Upper lobe of left lung (tissue), 6 donors: Measurements from ENCODE around the gene ERCC4. TPM values are rescaled to one million over a fixed set of nuclear protein-coding genes. Genes with fewer than 3 reads are reported as not detected.
"Not testable (repeated sequence)": the region's sequence is repeated elsewhere in the genome, so short reads cannot be mapped to it uniquely, and the experiment has no call there.

Source experiments
- ATAC-seq, 2 donors: fragments of 200-7000 bp; cut with Tn5 transposase; one replicate each; pipeline ENCODE4 v1.9.1; 2022; ENCODE audit warnings: mild to moderate bottlenecking in 2 of 2, moderate library complexity in 2 of 2; ENCODE audit not compliant: low FRiP score in 2 of 2
- DNase-seq, 2 donors: peaks; one replicate each; pipeline ENCODE4 v3.0.0-alpha.2; 2019 to 2020
- H3K27ac ChIP-seq, 4 donors: fragments of 200-600 bp; sonication (generic); one replicate each; pipeline ENCODE4 v1.5.1; 2016 to 2019
- H3K27me3 ChIP-seq, 4 donors: fragments of 200-600 bp; sonication (generic); one replicate each; pipeline ENCODE4 v1.5.1; 2017 to 2019
- H3K36me3 ChIP-seq, 4 donors: fragments of 200-600 bp; sonication (generic); one replicate each; pipeline ENCODE4 v1.5.1; 2016 to 2019
- H3K4me1 ChIP-seq, 4 donors: fragments of 200-600 bp; sonication (generic); one replicate each; pipeline ENCODE4 v1.5.1; 2018 to 2019
- H3K4me3 ChIP-seq, 4 donors: fragments of 200-600 bp; sonication (generic); one replicate each; pipeline ENCODE4 v1.5.1; 2017 to 2019; ENCODE audit warnings: mild to moderate bottlenecking in 2 of 4, moderate library complexity in 1 of 4
- H3K9me3 ChIP-seq, 4 donors: fragments of 200-600 bp; sonication (generic); one replicate each; pipeline ENCODE4 v1.5.1; 2018 to 2019
- CTCF ChIP-seq, 6 experiments: fragments of 450-650 bp in 4 of 6; fragments of 200-600 bp in 2 of 6; sonication (generic) in 2 of 6; IDR thresholded peaks; one replicate each; pipeline ENCODE4 v1.5.1; 2016 to 2019; ENCODE audit warnings: antibody characterized with exemption in 6 of 6
- EP300 ChIP-seq, 4 donors: sonication (generic); formaldehyde crosslinking; IDR thresholded peaks; one replicate each; pipeline ENCODE4 v1.5.1; 2017; ENCODE audit warnings: antibody characterized with exemption in 4 of 4, control low read depth in 2 of 4
- POLR2A ChIP-seq, 4 donors: fragments of 450-650 bp; IDR thresholded peaks; one replicate each; pipeline ENCODE4 v1.5.1; 2016 to 2017; ENCODE audit warnings: antibody characterized with exemption in 4 of 4, mild to moderate bottlenecking in 2 of 4
- POLR2AphosphoS5 ChIP-seq, 2 donors: sonication (generic); formaldehyde crosslinking; IDR thresholded peaks; one replicate each; pipeline ENCODE4 v1.5.1; 2017; ENCODE audit warnings: antibody characterized with exemption in 2 of 2
- WGBS, 2 donors: methylation state at CpG; one replicate each; pipeline ENCODE4 v1.1.5; 2017 to 2018; 5-methylcytosine and 5-hydroxymethylcytosine counted together
- total RNA-seq, 6 donors: library from RNA; depleted of rRNA in 4 of 6; stranded (reverse); fragments of >200 nt in 4 of 6; gene quantifications; one replicate each; pipeline versions ENCODE4 v1.1.0 to v1.2.1, GENCODE V29; 2016 to 2021
- donor health status: DM: no; HTN: no; CAD: no; lungs with moderate emphysema.
- donor health status: DM: no; HTN: yes; CAD: no; lungs with severe emphysema.

The ERCC4 gene
- total RNA-seq, 6 donors from 2014 or later = 4.2 to 12.1 (median 7.5) TPM

- Histone ChIP-seq H3K9me3 (peaks cover 0 to 4% (median 0%) of the 10 kb centered on the region in 4 donors), H3K4me3 (no peak overlapping the region), H3K4me1 (no peaks in the 10 kb centered on the region), H3K27me3 (no peaks in the 10 kb centered on the region), H3K27ac (no peak overlapping the region), H3K36me3 (no peaks in the 10 kb centered on the region)
- DNase-seq (no peak), ATAC-seq (no peak)
- WGBS, 2 donors = 71 to 85% methylated on average over 3 of the region's 3 CpGs
- no peak for TF ChIP-seq EP300 (IDR thresholded peaks at IDR 0.05)
- TF ChIP-seq POLR2AphosphoS5 (IDR thresholded peaks at IDR 0.05) = no peak
- no peak for TF ChIP-seq POLR2A (IDR thresholded peaks at IDR 0.05)
- no peak for TF ChIP-seq CTCF (IDR thresholded peaks at IDR 0.05)
Measured at GRCh38 chr16:13883881-13884280, 36.1 kb upstream of the ERCC4 start.

- no peaks in the 10 kb centered on the region for H3K36me3 ChIP-seq
- H3K4me3 ChIP-seq = no peak overlapping the region
- no peaks in the 10 kb centered on the region for H3K27me3 ChIP-seq
- ATAC-seq = no peak
- WGBS, 2 donors = 61% methylated on average over 6 of the region's 6 CpGs
- no peak for TF ChIP-seq CTCF (IDR thresholded peaks at IDR 0.05)
- no peak for TF ChIP-seq POLR2A (IDR thresholded peaks at IDR 0.05)
- no peak for TF ChIP-seq POLR2AphosphoS5 (IDR thresholded peaks at IDR 0.05)
- TF ChIP-seq EP300 (IDR thresholded peaks at IDR 0.05) = no peak
- H3K27ac ChIP-seq = no peak overlapping the region
- no peak for DNase-seq
- peaks cover 0 to 4% (median 0%) of the 10 kb centered on the region in 4 donors for H3K9me3 ChIP-seq
- H3K4me1 ChIP-seq = no peaks in the 10 kb centered on the region
Measured at GRCh38 chr16:13885700-13886099, 34.3 kb upstream of the ERCC4 start.

- Histone ChIP-seq H3K36me3 (no peaks in the 10 kb centered on the region), H3K4me3 (no peak overlapping the region), H3K9me3 (peaks cover 0 to 4% (median 0%) of the 10 kb centered on the region in 4 donors), H3K27me3 (no peaks in the 10 kb centered on the region), H3K27ac (no peak overlapping the region), H3K4me1 (no peaks in the 10 kb centered on the region)
- no peak for TF ChIP-seq POLR2AphosphoS5 (IDR thresholded peaks at IDR 0.05)
- no peak for TF ChIP-seq POLR2A (IDR thresholded peaks at IDR 0.05)
- TF ChIP-seq EP300 (IDR thresholded peaks at IDR 0.05) = no peak
- no peak for TF ChIP-seq CTCF (IDR thresholded peaks at IDR 0.05)
- ATAC-seq (no peak), DNase-seq (no peak)
- WGBS, 2 donors = 88 to 90% methylated on average over 5 of the region's 5 CpGs
Measured at GRCh38 chr16:13886608-13887007, 33.3 kb upstream of the ERCC4 start.

GRCh38 chr16:13889323-13889722 lies 30.6 kb upstream of the ERCC4 start:
- not testable (repeated sequence) for ATAC-seq, H3K27ac ChIP-seq, H3K4me1 ChIP-seq, H3K36me3 ChIP-seq, H3K9me3 ChIP-seq, H3K27me3 ChIP-seq, H3K4me3 ChIP-seq
- DNase-seq = peak in 1 of 2 donors; percentile 51
- 81 to 90% methylated on average over 10 to 20 of the region's 22 CpGs for WGBS, 2 donors

- no peaks in the 10 kb centered on the region for H3K27me3 ChIP-seq
- H3K4me3 ChIP-seq = no peak overlapping the region
- H3K4me1 ChIP-seq = no peaks in the 10 kb centered on the region
- peaks cover 0 to 9% (median 0%) of the 10 kb centered on the region in 4 donors for H3K9me3 ChIP-seq
- TF ChIP-seq POLR2A (IDR thresholded peaks at IDR 0.05) = no peak
- TF ChIP-seq CTCF (IDR thresholded peaks at IDR 0.05) = no peak
- TF ChIP-seq POLR2AphosphoS5 (IDR thresholded peaks at IDR 0.05) = no peak
- no peak for TF ChIP-seq EP300 (IDR thresholded peaks at IDR 0.05)
- no peak for ATAC-seq
- DNase-seq = no peak
- no peaks in the 10 kb centered on the region for H3K36me3 ChIP-seq
- H3K27ac ChIP-seq = no peak overlapping the region
- WGBS, 2 donors = 54 to 79% methylated on average over 3 to 4 of the region's 4 CpGs
Measured at GRCh38 chr16:13892301-13892700, 27.7 kb upstream of the ERCC4 start.
